Natural killer cell (primary cell): ENCODE results near the gene NABP2. TPM values are rescaled to one million over a fixed set of nuclear protein-coding genes. Genes with fewer than 3 reads are reported as not detected.

Source experiments
- ATAC-seq, 3 donors: fragments of 150-1000 bp in 2 of 3; fragments of 200-7000 bp in 1 of 3; cut with Tn5 transposase; 1 replicate in 1 of 3; 2 replicates in 2 of 3; pipeline ENCODE4 v1.10.0; 2021; ENCODE audit warnings: mild to moderate bottlenecking in 2 of 3, moderate library complexity in 2 of 3
- DNase-seq, 2 donors: peaks; one replicate each; pipeline versions ENCODE4 v3.0.0 to v3.0.0-alpha.2; 2013 to 2021; ENCODE audit warnings: mixed read lengths in 1 of 2
- H3K27ac ChIP-seq: one replicate; pipeline ENCODE4 v1.5.1; 2013; ENCODE audit warnings: mild to moderate bottlenecking, low read length
- H3K27me3 ChIP-seq: one replicate; pipeline ENCODE4 v1.6.1; 2013; ENCODE audit warnings: low read length; ENCODE audit not compliant: control insufficient read depth, insufficient read depth
- H3K36me3 ChIP-seq: one replicate; pipeline ENCODE4 v1.6.1; 2013; ENCODE audit warnings: low read length; ENCODE audit not compliant: control insufficient read depth, insufficient read depth
- H3K4me1 ChIP-seq: one replicate; pipeline ENCODE4 v1.6.1; 2013; ENCODE audit warnings: low read length; ENCODE audit not compliant: control insufficient read depth, insufficient read depth
- H3K4me3 ChIP-seq: one replicate; pipeline ENCODE4 v1.5.1; 2013; ENCODE audit warnings: low read length
- H3K9me3 ChIP-seq: one replicate; pipeline ENCODE4 v1.6.1; 2013; ENCODE audit warnings: low read length; ENCODE audit not compliant: control insufficient read depth, insufficient read depth
- H3K27ac Mint-ChIP-seq, 2 donors: one replicate each; pipeline ENCODE4 v1.8.0; 2022; ENCODE audit warnings: mild to moderate bottlenecking in 2 of 2, mixed read lengths in 2 of 2, moderate library complexity in 1 of 2
- H3K27me3 Mint-ChIP-seq, 2 donors: one replicate each; pipeline ENCODE4 v1.8.0; 2022; ENCODE audit warnings: low read depth in 2 of 2, mixed read lengths in 2 of 2
- H3K36me3 Mint-ChIP-seq: one replicate; pipeline ENCODE4 v1.8.0; 2022; ENCODE audit warnings: mixed read lengths
- H3K4me1 Mint-ChIP-seq, 2 donors: one replicate each; pipeline ENCODE4 v1.8.0; 2022; ENCODE audit warnings: mixed read lengths in 2 of 2
- H3K4me3 Mint-ChIP-seq: one replicate; pipeline ENCODE4 v1.8.0; 2022; ENCODE audit warnings: mild to moderate bottlenecking, moderate library complexity, mixed read lengths
- H3K9me3 Mint-ChIP-seq, 2 donors: one replicate each; pipeline ENCODE4 v1.8.0; 2022; ENCODE audit warnings: mixed read lengths in 2 of 2
- WGBS: methylation state at CpG from one replicate; pipeline ENCODE4 v1.1.7; 2013; ENCODE audit warnings: missing lambda C conversion rate; ENCODE audit not compliant: insufficient coverage; 5-methylcytosine and 5-hydroxymethylcytosine counted together
- intact Hi-C: fragments of 100-400 bp; cut with micrococcal nuclease; formaldehyde crosslinking; loops from one replicate; pipeline ENCODE4 v1.14.2; 2022
- total RNA-seq, 4 donors: library from RNA; stranded (reverse); fragments of 120-200 nt in 1 of 4; gene quantifications; one replicate each; pipeline versions ENCODE4 v1.2.3 to v1.2.4, GENCODE V29; 2013 to 2022
- TF ChIP-seq, protein P1 (sequence below): fragments of 200-600 bp; IDR thresholded peaks from one replicate; pipeline ENCODE4 v1.8.0; 2022; ENCODE audit warnings: antibody characterized with exemption

Gene NABP2
- total RNA-seq, 3 donors from 2014 or later (not counting 1 experiment from before 2014, with no cell fraction given) = 21.6 to 23.4 (median 22.6) TPM

DNA sequence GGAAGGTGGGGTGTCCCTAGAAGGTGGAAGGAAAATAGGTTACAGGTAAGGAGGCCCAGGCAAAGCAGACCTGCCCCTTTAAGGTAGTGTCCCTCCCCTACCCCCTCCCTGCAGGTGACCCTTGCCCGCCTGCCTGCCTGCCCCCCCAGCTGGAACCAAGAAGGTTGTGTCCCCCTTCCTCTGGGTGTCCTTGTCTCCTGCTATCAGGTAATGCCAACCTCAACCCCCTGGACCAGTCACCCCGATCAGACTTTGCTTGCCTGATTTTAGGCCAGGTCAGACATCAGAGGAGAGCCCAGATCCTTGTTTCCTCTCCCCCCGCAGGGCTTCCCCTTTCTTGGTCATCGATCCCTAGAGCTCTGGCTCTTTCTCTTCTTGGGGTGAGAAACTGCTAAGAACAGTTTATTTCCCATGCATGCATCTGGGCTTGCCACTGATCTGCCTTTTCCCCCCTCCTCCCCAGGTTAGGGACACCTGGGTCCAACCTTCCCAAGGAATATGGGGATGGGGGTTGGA lies 5.8 kb downstream of the NABP2 start, which contains the start of gene SLC39A5:
TSS of gene SLC39A5 (plus strand) at position 136 of the 516 bp plus-strand sequence. CDS start 1,224 bp downstream, outside the sequence.
- peaks cover 1% of the 10 kb centered on the region for H3K4me1 ChIP-seq
- Mint-ChIP-seq H3K4me3 (no peak within 1 kb of the TSS), H3K9me3 (no peaks in the 10 kb centered on the region), H3K4me1 (peaks cover 11 to 14% of the 10 kb centered on the region in 2 donors), H3K36me3 (no peaks in the 10 kb centered on the region), H3K27me3 (no peaks in the 10 kb centered on the region), H3K27ac (no peak within 1 kb of the TSS)
- peaks cover 2% of the 10 kb centered on the region for H3K36me3 ChIP-seq
- intact Hi-C loops = loop anchor here (10.0 kb wide), 1 partner anchor 185 kb away; the partner anchor contains the start of gene RPS26
- 60% methylated on average over 4 of the region's 4 CpGs for WGBS
- H3K4me3 ChIP-seq = no peak within 1 kb of the TSS
- ATAC-seq = no peak
- no peaks in the 10 kb centered on the region for H3K27me3 ChIP-seq
- H3K27ac ChIP-seq = no peak within 1 kb of the TSS
- TF ChIP-seq, protein P1, sequence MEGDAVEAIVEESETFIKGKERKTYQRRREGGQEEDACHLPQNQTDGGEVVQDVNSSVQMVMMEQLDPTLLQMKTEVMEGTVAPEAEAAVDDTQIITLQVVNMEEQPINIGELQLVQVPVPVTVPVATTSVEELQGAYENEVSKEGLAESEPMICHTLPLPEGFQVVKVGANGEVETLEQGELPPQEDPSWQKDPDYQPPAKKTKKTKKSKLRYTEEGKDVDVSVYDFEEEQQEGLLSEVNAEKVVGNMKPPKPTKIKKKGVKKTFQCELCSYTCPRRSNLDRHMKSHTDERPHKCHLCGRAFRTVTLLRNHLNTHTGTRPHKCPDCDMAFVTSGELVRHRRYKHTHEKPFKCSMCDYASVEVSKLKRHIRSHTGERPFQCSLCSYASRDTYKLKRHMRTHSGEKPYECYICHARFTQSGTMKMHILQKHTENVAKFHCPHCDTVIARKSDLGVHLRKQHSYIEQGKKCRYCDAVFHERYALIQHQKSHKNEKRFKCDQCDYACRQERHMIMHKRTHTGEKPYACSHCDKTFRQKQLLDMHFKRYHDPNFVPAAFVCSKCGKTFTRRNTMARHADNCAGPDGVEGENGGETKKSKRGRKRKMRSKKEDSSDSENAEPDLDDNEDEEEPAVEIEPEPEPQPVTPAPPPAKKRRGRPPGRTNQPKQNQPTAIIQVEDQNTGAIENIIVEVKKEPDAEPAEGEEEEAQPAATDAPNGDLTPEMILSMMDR = no peak
- no peaks in the 10 kb centered on the region for H3K9me3 ChIP-seq
- no peak for DNase-seq

DNA sequence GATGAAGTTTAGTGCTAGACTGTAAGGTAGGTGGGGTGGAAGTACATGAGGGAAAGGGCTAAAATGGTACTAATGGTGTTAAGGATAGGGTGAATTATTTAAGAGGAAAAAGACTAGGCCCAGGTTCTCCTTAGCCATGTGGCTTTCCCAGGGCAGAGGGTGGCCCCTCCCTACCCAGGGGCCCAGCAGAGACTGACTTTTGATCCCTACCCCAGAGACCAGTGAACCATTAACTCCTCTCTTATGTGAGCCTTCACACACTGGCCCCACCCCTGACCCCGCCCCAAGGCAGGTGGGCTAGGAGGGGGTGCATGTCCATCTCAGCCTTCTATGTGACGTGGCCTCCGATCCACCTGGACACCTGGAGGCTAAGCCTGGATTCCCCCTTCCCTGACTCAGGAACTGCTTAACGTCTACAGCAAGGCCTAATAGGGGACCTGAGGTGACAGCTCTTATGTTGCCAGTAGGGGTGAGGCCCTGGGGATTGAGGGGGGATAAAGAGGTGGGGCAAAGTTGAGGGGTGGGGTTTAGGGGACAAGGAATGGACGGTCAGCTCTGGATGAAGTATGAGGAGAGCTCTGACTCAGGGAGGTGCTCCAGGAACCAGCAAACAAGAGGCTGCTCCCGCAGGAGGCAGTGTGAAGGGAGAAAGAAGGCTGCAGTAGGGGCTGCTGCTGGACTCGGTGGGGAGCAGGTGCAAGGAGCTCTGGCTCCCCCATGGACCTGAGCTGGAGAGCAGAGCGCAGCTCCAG lies 6.5 kb downstream of the NABP2 start:
- no peaks in the 10 kb centered on the region for H3K9me3 ChIP-seq
- no peaks in the 10 kb centered on the region for H3K4me1 ChIP-seq
- 93% methylated on average over 8 of the region's 8 CpGs for WGBS
- Mint-ChIP-seq H3K27me3 (no peaks in the 10 kb centered on the region), H3K27ac (no peak overlapping the region), H3K36me3 (no peaks in the 10 kb centered on the region), H3K4me1 (peaks cover 5 to 7% of the 10 kb centered on the region in 2 donors), H3K4me3 (no peak overlapping the region), H3K9me3 (no peaks in the 10 kb centered on the region)
- no peak overlapping the region for H3K4me3 ChIP-seq
- intact Hi-C loops = no loop called here
- H3K27ac ChIP-seq = no peak overlapping the region
- ATAC-seq (no peak), DNase-seq (no peak)
- TF ChIP-seq, protein P1 = no peak
- no peaks in the 10 kb centered on the region for H3K27me3 ChIP-seq
- peaks cover 2% of the 10 kb centered on the region for H3K36me3 ChIP-seq

DNA sequence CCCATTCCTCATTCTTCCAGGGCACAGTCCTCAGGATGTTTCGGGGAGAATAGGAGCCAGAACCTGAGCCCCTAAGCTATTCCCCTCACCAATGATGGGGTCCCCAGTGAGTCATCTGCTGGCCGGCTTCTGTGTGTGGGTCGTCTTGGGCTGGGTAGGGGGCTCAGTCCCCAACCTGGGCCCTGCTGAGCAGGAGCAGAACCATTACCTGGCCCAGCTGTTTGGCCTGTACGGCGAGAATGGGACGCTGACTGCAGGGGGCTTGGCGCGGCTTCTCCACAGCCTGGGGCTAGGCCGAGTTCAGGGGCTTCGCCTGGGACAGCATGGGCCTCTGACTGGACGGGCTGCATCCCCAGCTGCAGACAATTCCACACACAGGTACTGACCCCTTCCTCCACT lies 7.0 kb downstream of the NABP2 start:
- Mint-ChIP-seq H3K9me3 (no peaks in the 10 kb centered on the region), H3K27me3 (no peaks in the 10 kb centered on the region), H3K36me3 (no peaks in the 10 kb centered on the region), H3K27ac (no peak overlapping the region), H3K4me1 (peaks cover 2% of the 10 kb centered on the region in 2 donors), H3K4me3 (no peak overlapping the region)
- TF ChIP-seq, protein P1 = no peak
- intact Hi-C loops = no loop called here
- Histone ChIP-seq H3K36me3 (peaks cover 2% of the 10 kb centered on the region), H3K4me3 (no peak overlapping the region), H3K9me3 (no peaks in the 10 kb centered on the region), H3K4me1 (no peaks in the 10 kb centered on the region), H3K27me3 (no peaks in the 10 kb centered on the region), H3K27ac (no peak overlapping the region)
- ATAC-seq (no peak), DNase-seq (no peak)
- WGBS = 92% methylated on average over 11 of the region's 11 CpGs
